H54 (cell line): ENCODE measurements around the gene LIPT1.
"Not testable (repeated sequence)": the region's sequence is repeated elsewhere in the genome, so short reads cannot be mapped to it uniquely, and the experiment has no call there.

Experiments used
- DNase-seq: peaks from one replicate; pipeline ENCODE4 v3.0.0; 2011; ENCODE audit warnings: low spot score, mixed read lengths; ENCODE audit not compliant: insufficient read length
- FAIRE-seq: peaks from 3 replicates; lab custom pipeline; 2011; peaks lifted over from hg19 to GRCh38; lab: Jason Lieb, UNC
- POLR2A ChIP-seq: IDR thresholded peaks from 2 replicates; pipeline ENCODE4 v1.6.1; 2011; ENCODE audit warnings: low read depth, mild to moderate bottlenecking, low read length

The LIPT1 gene

DNA sequence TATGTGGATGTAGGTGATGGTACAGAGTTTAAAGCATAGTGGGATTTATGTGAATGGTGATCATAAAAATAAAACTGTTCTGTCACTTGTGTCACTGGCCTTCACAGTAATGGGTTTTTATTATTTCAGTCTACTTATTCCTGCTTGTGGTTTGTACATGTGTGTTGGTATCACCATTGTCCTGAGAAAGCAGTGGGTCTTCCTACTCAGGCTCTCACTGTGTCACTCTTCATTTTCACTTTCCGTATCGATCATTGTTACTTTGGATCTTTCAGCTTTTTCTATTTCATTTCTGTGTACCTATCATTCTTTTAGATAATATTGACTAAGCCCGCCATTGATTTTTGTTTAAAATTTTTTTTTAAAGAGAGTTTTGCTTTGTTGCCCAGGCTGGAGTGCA lies 33.6 kb downstream of the LIPT1 start:
- no peak for TF ChIP-seq POLR2A
- no peak for DNase-seq
- FAIRE-seq: no peak

DNA sequence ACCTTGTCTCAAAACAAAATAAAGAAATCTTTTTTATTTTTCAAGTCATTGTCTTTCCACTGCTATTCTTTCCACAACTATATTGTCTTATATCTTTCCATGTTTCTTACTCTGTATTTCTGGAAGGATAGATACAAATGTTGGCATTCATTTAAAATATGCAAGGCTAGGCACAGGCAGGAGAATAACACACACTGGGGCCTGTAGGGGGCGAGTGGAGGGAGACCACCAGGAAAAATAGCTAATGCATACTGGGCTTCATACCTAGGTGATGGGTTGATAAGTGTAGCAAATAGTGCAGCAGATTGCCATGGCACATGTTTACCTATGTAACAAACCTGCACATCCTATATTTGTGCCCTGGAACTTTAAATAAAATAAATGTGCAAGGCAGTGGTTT lies 35.8 kb downstream of the LIPT1 start:
- TF ChIP-seq POLR2A: no peak
- FAIRE-seq (no peak), DNase-seq (no peak)

- FAIRE-seq, DNase-seq: not testable (repeated sequence)
Observed at GRCh38 chr2:99192364-99192763, 37.6 kb downstream of the LIPT1 start.

- TF ChIP-seq POLR2A: no peak
- no peak for FAIRE-seq
- DNase-seq: no peak
Observed at GRCh38 chr2:99198103-99198841, 43.5 kb downstream of the LIPT1 start.

- DNase-seq (no peak), FAIRE-seq (no peak)
- TF ChIP-seq POLR2A: no peak
Observed at GRCh38 chr2:99200076-99200800, 45.5 kb downstream of the LIPT1 start.

GRCh38 chr2:99201959-99202678 lies 47.4 kb downstream of the LIPT1 start:
- no peak for DNase-seq
- TF ChIP-seq POLR2A: no peak
- no peak for FAIRE-seq

DNA sequence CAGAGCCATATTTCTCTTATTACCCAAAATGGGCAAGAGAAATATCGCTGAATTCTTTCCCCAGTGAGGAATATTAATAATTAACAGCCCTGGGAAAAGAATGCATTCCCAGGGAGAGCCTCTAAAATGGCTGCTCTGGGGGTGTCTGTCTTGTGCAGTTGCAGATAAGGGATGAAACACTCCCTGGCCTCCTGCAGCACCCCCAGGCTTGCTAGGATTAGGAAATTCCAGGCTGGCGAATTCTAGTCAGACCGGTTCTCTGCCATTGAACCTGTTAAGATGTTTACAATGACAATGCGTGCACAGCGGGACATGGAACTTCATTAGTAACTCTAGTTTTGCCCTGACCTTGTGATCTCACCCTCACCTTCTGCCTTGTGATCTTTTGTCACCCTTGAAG lies 50.7 kb downstream of the LIPT1 start:
- no peak for DNase-seq
- no peak for TF ChIP-seq POLR2A
- no peak for FAIRE-seq
